SK-N-SH treated with all-trans-retinoic acid at 6 μM for 48 hours (cell line): ENCODE measurements around the gene AGPAT4.

Source experiments
- BACH2 ChIP-seq: fragments of 250-450 bp; sonication (Bioruptor Pico); IDR thresholded peaks from 2 replicates; pipeline ENCODE4 v1.9.0; 2021; ENCODE audit warnings: mild to moderate bottlenecking, borderline replicate concordance
- CSDC2 ChIP-seq: fragments of 250-450 bp; sonication (Bioruptor Pico); IDR thresholded peaks from 2 replicates; pipeline ENCODE4 v1.5.0; 2020; ENCODE audit warnings: mild to moderate bottlenecking, moderate library complexity
- CSRNP3 ChIP-seq: fragments of 250-450 bp; sonication (Bioruptor Pico); IDR thresholded peaks from 2 replicates; pipeline ENCODE4 v1.5.1; 2021; ENCODE audit warnings: mild to moderate bottlenecking, moderate library complexity
- GLIS3 ChIP-seq: fragments of 250-450 bp; sonication (Bioruptor Pico); IDR thresholded peaks from 2 replicates; pipeline ENCODE4 v1.5.0; 2020; ENCODE audit warnings: mild to moderate bottlenecking, moderate library complexity
- OSR1 ChIP-seq: fragments of 250-450 bp; sonication (Bioruptor Pico); IDR thresholded peaks from 2 replicates; pipeline ENCODE4 v1.8.0; 2022; ENCODE audit warnings: moderate library complexity, mild to moderate bottlenecking, inconsistent platforms
- PATZ1 ChIP-seq: fragments of 250-450 bp; sonication (Bioruptor Pico); IDR thresholded peaks from 2 replicates; pipeline ENCODE4 v1.8.0; 2020; ENCODE audit warnings: mild to moderate bottlenecking, moderate library complexity, borderline replicate concordance
- RARB ChIP-seq: fragments of 250-450 bp; sonication (Bioruptor Pico); IDR thresholded peaks from 2 replicates; pipeline ENCODE4 v1.8.0; 2021; ENCODE audit warnings: mild to moderate bottlenecking, moderate library complexity
- ZNF8 ChIP-seq: fragments of 450-650 bp; formaldehyde crosslinking; IDR thresholded peaks from 2 replicates; pipeline ENCODE4 v1.5.0; 2020; ENCODE audit warnings: mild to moderate bottlenecking, moderate library complexity
- TF ChIP-seq, protein P1 (sequence below): fragments of 250-450 bp; sonication (Bioruptor Pico); IDR thresholded peaks from 2 replicates; pipeline ENCODE4 v1.5.0; 2020; ENCODE audit warnings: mild to moderate bottlenecking, moderate library complexity

- TF ChIP-seq OSR1 (CRISPR knock-in tag) (no peak), GLIS3 (CRISPR knock-in tag) (no peak), RARB (no peak), CSRNP3 (CRISPR knock-in tag) (no peak), ZNF8 (CRISPR knock-in tag) (no peak), BACH2 (CRISPR knock-in tag) (no peak), CSDC2 (CRISPR knock-in tag) (no peak), PATZ1 (no peak)
- TF ChIP-seq, protein P1, sequence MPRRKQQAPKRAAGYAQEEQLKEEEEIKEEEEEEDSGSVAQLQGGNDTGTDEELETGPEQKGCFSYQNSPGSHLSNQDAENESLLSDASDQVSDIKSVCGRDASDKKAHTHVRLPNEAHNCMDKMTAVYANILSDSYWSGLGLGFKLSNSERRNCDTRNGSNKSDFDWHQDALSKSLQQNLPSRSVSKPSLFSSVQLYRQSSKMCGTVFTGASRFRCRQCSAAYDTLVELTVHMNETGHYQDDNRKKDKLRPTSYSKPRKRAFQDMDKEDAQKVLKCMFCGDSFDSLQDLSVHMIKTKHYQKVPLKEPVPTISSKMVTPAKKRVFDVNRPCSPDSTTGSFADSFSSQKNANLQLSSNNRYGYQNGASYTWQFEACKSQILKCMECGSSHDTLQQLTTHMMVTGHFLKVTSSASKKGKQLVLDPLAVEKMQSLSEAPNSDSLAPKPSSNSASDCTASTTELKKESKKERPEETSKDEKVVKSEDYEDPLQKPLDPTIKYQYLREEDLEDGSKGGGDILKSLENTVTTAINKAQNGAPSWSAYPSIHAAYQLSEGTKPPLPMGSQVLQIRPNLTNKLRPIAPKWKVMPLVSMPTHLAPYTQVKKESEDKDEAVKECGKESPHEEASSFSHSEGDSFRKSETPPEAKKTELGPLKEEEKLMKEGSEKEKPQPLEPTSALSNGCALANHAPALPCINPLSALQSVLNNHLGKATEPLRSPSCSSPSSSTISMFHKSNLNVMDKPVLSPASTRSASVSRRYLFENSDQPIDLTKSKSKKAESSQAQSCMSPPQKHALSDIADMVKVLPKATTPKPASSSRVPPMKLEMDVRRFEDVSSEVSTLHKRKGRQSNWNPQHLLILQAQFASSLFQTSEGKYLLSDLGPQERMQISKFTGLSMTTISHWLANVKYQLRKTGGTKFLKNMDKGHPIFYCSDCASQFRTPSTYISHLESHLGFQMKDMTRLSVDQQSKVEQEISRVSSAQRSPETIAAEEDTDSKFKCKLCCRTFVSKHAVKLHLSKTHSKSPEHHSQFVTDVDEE, result no peak
Measured at GRCh38 chr6:161273274-161273751, 548 bp downstream of the AGPAT4 start.
